GM18517 (cell line): ENCODE results near the gene SERPINA4.
"Not testable (repeated sequence)": the region's sequence is repeated elsewhere in the genome, so short reads cannot be mapped to it uniquely, and the experiment has no call there.

Experiments used
- ATAC-seq: cut with Tn5 transposase; IDR thresholded peaks from one replicate; pipeline ENCODE4 v1.9.1; 2021; ENCODE audit warnings: mild to moderate bottlenecking, moderate library complexity; ENCODE audit not compliant: unreplicated experiment

The SERPINA4 gene

DNA sequence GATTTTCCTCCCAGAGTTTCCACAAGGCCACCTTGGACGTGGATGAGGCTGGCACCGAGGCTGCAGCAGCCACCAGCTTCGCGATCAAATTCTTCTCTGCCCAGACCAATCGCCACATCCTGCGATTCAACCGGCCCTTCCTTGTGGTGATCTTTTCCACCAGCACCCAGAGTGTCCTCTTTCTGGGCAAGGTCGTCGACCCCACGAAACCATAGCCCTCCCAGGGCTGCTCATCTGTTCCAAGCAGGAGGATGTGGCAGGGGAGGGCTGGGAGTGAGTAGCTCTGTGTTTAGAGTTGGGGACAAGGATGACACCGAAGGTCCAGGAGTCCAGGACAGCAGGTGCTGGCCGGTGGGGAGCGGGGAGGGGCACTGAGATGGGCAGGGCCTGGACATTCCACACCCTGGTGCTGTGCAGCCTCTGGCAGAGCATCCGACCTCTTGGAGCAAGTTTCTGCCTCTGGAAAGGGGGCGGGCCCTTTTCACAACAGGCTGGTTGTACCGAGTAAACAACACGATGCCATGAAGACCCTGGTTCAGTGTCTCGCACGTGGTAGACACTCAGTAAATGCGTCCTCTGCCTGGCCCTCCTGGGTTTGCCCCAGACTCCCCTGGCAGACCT lies 8.2 kb downstream of the SERPINA4 start:
- no peak for ATAC-seq

DNA sequence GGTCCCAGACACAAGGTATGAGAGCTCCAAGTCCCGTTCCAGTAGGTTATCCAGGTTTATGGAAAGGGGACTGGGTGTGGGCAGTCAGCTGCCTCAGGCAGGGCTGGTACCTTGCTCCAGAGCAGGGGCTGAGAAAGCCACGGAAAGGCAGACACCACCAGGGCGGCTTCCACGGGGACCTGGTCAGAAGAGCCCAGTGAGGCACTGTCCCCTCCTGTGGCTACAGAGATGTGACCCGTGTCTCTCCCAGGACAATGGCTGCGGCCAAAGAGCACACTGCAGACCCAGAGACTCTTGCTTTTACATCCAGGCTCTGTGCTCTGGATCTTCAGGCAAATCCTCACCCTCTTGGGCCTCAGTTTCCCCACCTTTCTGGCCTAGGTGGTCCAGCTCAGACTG lies 8.8 kb downstream of the SERPINA4 start:
- ATAC-seq = no peak

DNA sequence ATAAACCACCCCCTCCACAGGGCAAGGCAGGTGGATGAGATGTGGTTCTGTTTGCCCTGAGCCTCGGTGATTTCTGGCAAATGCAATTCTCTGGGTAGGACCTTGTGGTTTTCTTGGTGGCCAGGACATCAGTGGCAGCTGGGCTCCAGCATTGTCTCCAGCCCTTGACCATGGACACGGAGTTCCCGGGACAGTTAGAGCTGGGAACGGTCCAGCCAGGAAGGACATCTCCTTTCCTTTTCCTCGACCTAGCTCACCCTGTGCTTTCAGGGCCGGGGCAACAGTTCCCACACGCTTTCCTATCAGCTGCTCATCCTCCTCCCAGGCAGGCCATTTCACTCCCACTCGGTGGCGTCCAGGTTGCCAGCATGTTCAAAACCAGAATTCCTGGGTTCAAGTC lies 9.2 kb downstream of the SERPINA4 start:
- no peak for ATAC-seq

- ATAC-seq = no peak
Measured at GRCh38 chr14:94571395-94571794, 10.2 kb downstream of the SERPINA4 start.

- no peak for ATAC-seq
Measured at GRCh38 chr14:94571950-94572349, 10.7 kb downstream of the SERPINA4 start.

- no peak for ATAC-seq
Measured at GRCh38 chr14:94572637-94573303, 11.5 kb downstream of the SERPINA4 start.

- no peak for ATAC-seq
Measured at GRCh38 chr14:94573475-94574277, 12.4 kb downstream of the SERPINA4 start.

- no peak for ATAC-seq
Measured at GRCh38 chr14:94574336-94574735, 13.1 kb downstream of the SERPINA4 start.

GRCh38 chr14:94575730-94576585 lies 14.7 kb downstream of the SERPINA4 start:
- no peak for ATAC-seq

GRCh38 chr14:94577472-94577871 lies 16.2 kb downstream of the SERPINA4 start:
- ATAC-seq = not testable (repeated sequence)

DNA sequence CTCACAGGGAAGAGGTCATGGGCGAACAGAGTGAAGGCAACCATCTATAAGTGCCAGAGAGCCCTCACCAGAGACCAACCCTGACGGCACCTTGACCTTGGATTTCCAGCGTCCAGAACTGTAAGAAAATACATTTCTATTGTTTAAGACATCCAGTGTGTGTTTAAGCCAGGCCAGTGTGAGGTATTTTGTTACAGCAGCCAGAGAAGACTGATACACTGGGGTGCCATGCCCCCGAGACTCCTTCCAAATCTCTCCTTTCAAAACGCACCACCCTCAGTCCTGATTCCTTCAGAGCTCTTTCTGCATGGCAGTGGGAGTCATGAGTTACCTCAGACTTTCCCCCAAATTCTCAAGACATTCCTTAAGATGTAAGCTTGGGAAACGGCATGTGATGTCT lies 17.5 kb downstream of the SERPINA4 start:
- no peak for ATAC-seq

GRCh38 chr14:94581127-94581999 lies 20.1 kb downstream of the SERPINA4 start, which contains the start of gene SERPINA5:
Gene SERPINA5 (plus strand): TSS chr14:94581426. CDS start chr14:94587363, 5,937 bp downstream.
- no peak for ATAC-seq

DNA sequence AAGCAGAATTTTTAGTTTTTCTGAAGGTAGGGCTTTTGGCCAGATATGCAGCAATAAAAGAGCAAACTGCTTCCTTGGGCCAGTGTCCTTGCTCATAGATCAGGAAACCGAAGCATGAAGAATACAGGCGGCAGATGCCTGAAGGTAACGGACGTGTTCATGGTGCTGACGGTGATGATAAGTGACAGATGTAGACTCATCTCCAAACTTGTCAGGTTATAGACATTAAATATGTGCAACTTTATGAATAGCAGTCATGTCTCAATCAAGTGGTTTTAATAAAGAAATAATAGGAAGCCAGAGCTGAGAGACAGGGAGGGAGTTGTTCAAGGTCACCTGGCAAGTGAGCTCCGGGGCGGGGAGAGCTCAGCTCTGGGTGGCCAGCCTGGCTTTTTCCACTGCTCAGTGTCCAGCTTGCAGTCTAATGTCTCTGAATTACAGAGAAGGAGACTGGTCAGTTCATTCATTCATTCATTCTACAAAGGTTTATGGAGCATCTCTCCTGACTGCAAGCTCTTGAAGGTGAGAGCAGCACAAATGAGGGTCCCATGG lies 21.0 kb downstream of the SERPINA4 start:
- no peak for ATAC-seq

DNA sequence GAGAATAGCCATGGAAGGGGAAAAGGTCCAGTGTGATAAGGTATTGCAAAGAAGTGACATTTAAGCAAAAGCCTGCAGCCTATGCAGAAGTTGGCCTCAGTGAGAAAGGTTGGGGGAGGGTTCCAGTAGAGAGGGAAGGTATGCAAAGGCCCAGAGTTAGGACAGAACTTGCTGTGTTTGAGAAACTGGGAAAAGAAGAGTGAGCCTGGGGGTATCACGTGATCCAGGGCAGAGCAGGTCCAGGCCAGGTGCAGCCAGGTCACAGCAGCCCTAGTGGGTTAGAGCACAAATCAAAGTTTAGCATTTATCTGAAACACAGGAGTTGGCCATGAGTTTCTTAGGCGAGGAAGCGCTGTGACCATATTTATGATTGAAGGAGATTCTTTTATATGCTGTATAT lies 21.6 kb downstream of the SERPINA4 start:
- ATAC-seq = no peak

DNA sequence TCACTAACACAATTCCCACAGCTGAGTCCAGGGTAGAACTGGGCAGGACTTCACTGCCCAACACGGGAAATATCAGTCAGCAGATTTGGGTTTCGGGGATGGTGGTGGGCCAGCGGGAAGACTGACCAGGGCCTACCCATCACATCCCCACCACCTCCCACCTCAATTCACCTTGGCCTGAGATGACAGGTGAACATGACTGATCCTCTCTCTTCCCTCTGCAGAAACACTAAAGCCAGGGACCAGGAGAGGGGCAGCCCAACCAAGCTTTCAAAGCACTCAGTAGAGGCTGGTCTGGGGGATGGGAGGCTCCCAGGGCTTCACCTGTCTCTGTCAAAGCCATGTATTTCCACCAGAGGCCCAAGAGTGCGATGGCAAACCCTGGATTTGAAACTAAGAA lies 22.3 kb downstream of the SERPINA4 start:
- no peak for ATAC-seq

DNA sequence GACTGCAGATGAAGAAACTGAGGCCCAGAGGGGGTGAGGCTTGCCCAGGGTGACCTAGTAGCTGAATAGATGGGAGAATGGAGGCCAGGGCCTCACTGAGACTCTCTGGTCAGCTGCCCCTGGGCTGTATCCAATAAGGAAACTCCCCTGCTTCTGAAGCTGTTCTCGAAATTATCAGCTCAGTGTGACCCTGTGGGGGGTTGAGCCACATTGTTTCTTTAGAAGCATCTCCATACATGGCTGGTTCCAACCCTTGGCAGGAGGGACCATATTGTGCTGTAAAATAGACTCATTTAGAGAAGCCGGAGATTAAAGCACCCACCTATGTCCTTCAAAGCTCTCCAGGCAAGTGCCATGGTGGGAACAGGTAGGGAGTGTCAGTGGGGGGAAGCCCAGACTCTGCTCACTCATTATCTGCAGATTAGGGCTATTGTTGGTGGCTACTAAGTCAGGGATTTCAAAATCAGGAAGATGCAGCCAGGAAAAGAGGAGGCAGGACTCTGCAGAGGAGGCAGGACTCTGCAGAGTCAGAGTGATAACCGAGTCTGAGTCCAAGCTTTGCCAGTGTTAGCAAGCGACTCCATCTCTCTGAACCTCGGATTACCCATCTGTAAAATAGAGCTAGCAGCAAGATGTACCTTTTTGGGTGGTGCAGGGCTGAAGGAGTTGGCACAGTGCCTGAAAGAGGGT lies 23.5 kb downstream of the SERPINA4 start:
- no peak for ATAC-seq

DNA sequence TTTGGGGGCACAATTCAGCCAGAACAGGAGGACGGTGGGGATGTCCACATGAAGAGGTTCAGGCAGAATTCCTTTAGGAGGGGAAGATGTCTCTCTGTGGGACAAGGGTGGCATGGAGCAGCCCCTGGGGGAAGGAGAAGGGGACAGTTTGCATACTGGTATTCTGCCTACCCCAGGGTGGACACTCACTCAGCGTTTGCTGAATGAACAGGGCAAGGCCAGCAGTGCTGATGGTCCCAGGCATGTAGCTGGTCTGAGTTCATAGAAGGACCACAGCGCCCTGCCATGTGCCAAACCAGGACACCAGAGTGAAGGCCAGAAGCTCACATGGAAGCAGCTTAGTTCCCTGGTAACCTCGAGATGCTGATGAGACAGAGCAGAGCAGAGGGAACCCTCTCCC lies 25.4 kb downstream of the SERPINA4 start:
- no peak for ATAC-seq

DNA sequence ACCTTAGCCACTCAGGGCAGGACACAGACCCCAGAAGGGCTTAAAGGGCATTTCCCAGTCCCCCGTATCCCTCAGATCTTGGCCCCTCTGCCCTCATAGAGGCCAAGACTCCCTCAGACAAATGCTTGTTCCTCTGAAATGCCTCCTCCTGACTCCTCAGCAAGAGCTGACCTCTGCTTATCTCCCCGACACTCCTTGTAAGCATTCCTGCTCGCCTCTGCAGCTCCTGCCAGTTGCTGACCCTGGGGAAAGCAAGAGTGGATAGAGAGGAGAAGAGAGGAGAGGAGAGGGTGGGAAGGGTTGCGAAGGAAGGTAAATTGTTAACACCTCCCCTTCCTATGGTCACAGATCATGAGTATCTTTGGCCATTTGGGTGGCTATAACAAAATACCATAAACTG lies 27.1 kb downstream of the SERPINA4 start:
- no peak for ATAC-seq

DNA sequence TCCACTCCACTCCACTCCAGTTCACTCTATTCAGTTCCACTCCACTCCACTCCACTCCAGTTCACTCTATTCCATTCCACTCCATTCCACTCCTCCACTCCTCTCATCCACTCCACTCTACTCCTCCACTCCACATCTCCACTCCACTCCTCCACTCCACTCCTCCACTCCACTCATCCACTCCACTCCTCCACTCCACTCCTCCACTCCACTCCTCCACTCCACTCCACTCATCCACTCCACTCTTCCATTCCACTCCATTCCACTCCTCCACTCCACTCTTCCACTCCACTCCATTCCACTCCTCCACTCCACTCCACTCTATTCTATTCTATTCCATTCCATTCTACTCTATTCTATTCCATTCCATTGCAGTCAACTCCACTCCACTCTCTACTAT lies 29.8 kb downstream of the SERPINA4 start:
- no peak for ATAC-seq
